Uterus (tissue), 2 donors: ENCODE measurements around the gene CYP2C9.

Experiments
- POLR2A ChIP-seq, 2 donors: fragments of 450-650 bp; IDR thresholded peaks; one replicate each; pipeline ENCODE4 v1.6.1; 2016; ENCODE audit warnings: antibody characterized with exemption in 2 of 2, mild to moderate bottlenecking in 1 of 2, moderate library complexity in 1 of 2
- TF ChIP-seq, protein P1 (sequence below), 4 experiments: fragments of 200-600 bp in 2 of 4; fragments of 450-650 bp in 2 of 4; sonication (generic) in 2 of 4; IDR thresholded peaks; one replicate each; pipeline ENCODE4 v1.5.1; 2016 to 2019; ENCODE audit warnings: antibody characterized with exemption in 4 of 4, mild to moderate bottlenecking in 2 of 4, moderate library complexity in 1 of 4

DNA sequence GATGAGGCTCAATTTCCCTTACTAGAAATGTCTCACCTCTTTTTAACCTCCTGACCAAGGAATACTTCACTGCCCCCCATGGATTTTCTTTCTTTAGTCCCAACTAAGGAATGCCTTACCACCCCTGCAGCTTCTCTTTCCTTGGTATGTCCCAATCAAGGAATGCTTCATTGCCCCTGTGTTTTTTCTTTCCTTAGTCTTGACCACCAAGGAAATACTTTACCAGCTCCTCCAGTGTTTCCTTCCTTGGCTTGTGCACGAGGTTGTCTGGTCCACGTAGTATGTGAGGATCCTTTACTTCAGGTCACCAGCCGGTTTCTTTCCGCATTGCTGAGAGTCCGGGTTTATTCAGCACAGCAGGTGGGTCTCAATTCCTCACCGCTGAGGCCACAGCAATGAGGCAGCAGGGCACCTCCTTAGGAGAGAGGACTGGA is 59.3 kb downstream of the CYP2C9 start:
- no peak for TF ChIP-seq POLR2A (IDR thresholded peaks at IDR 0.05)
- TF ChIP-seq, protein P1, sequence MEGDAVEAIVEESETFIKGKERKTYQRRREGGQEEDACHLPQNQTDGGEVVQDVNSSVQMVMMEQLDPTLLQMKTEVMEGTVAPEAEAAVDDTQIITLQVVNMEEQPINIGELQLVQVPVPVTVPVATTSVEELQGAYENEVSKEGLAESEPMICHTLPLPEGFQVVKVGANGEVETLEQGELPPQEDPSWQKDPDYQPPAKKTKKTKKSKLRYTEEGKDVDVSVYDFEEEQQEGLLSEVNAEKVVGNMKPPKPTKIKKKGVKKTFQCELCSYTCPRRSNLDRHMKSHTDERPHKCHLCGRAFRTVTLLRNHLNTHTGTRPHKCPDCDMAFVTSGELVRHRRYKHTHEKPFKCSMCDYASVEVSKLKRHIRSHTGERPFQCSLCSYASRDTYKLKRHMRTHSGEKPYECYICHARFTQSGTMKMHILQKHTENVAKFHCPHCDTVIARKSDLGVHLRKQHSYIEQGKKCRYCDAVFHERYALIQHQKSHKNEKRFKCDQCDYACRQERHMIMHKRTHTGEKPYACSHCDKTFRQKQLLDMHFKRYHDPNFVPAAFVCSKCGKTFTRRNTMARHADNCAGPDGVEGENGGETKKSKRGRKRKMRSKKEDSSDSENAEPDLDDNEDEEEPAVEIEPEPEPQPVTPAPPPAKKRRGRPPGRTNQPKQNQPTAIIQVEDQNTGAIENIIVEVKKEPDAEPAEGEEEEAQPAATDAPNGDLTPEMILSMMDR (IDR thresholded peaks at IDR 0.05), result no peak
